K562 (cell line): ENCODE measurements around the gene SLC16A5. TPM values are rescaled to one million over a fixed set of nuclear protein-coding genes. Genes with fewer than 3 reads are reported as not detected.
A peak's percentile ranks its signal among the peaks of the same experiment; 100 is the strongest.

ENCODE experiments used
- ASH1L ChIP-seq: fragments of 450-650 bp; IDR thresholded peaks from 2 replicates; pipeline ENCODE4 v1.6.1; 2018; ENCODE audit warnings: borderline replicate concordance, mild to moderate bottlenecking, low read depth; ENCODE audit not compliant: partially characterized antibody
- BDP1 ChIP-seq: IDR thresholded peaks from 3 replicates; pipeline ENCODE4 v1.6.1; 2011; ENCODE audit not compliant: insufficient read length, insufficient read depth
- CHD1 ChIP-seq: fragments of 200-600 bp; sonication (generic); IDR thresholded peaks from one replicate; pipeline ENCODE4 v1.6.1; 2012; ENCODE audit warnings: mild to moderate bottlenecking, moderate library complexity, low read length, inconsistent platforms
- ETV1 ChIP-seq: fragments of 450-650 bp; conservative IDR thresholded peaks from 2 replicates; pipeline ENCODE4 v1.6.1; 2016; ENCODE audit warnings: missing genetic modification characterization, control low read depth, low read depth, missing compliant biosample characterization
- ETV5 ChIP-seq: sonication (generic); formaldehyde crosslinking; IDR thresholded peaks from 2 replicates; pipeline ENCODE4 v1.4.0; 2020; ENCODE audit warnings: low read depth, mild to moderate bottlenecking, missing genetic modification reagents
- EWSR1 ChIP-seq: fragments of 450-650 bp; IDR thresholded peaks from 2 replicates; pipeline ENCODE4 v1.6.1; 2018; ENCODE audit warnings: borderline replicate concordance, mild to moderate bottlenecking, low read depth, moderate library complexity; ENCODE audit not compliant: partially characterized antibody
- FIP1L1 ChIP-seq: fragments of 200-400 bp; formaldehyde crosslinking; IDR thresholded peaks from 2 replicates; pipeline ENCODE4 v1.6.1; 2018; ENCODE audit warnings: mild to moderate bottlenecking, low read depth, low read length; ENCODE audit not compliant: poor library complexity, severe bottlenecking
- HCFC1 ChIP-seq: IDR thresholded peaks from 2 replicates; pipeline ENCODE4 v1.6.1; 2012; ENCODE audit warnings: low read depth, low read length, improper control_type of control experiment
- HDAC1 ChIP-seq, 2 experiments: fragments of 450-650 bp; IDR thresholded peaks; 2 replicates each; pipeline ENCODE4 v1.6.1; 2016 to 2017; ENCODE audit warnings: inconsistent platforms in 1 of 2, mild to moderate bottlenecking in 1 of 2, moderate library complexity in 1 of 2
- KHSRP ChIP-seq: fragments of 450-650 bp; IDR thresholded peaks from 2 replicates; pipeline ENCODE4 v1.6.1; 2017
- MCM5 ChIP-seq: fragments of 450-650 bp; IDR thresholded peaks from 2 replicates; pipeline ENCODE4 v1.6.1; 2016; ENCODE audit warnings: low read depth
- MEF2A ChIP-seq: IDR thresholded peaks from 2 replicates; pipeline ENCODE4 v1.6.1; 2011; ENCODE audit warnings: low read depth, mild to moderate bottlenecking, low read length, moderate library complexity; ENCODE audit not compliant: control insufficient read depth
- NBN ChIP-seq: fragments of 450-650 bp; IDR thresholded peaks from 2 replicates; pipeline ENCODE4 v1.6.1; 2016; ENCODE audit warnings: low read depth, mild to moderate bottlenecking
- OTX1 ChIP-seq: fragments of 450-650 bp; formaldehyde crosslinking; IDR thresholded peaks from 2 replicates; pipeline ENCODE4 v1.4.0; 2022; ENCODE audit warnings: mild to moderate bottlenecking
- RBM39 ChIP-seq: fragments of 200-400 bp; formaldehyde crosslinking; optimal IDR thresholded peaks from 2 replicates; pipeline ENCODE3; 2018; ENCODE audit warnings: low read depth, low read length
- RCOR1 ChIP-seq, 2 experiments: IDR thresholded peaks; 2 replicates each; pipeline ENCODE4 v1.6.1; 2012; ENCODE audit warnings: low read depth in 2 of 2, low read length in 2 of 2, borderline replicate concordance in 1 of 2, improper control_type of control experiment in 1 of 2
- TEAD1 ChIP-seq, 2 experiments: fragments of 450-650 bp in 1 of 2; sonication (generic) in 1 of 2; formaldehyde crosslinking; IDR thresholded peaks; 2 replicates each; pipeline versions ENCODE4 v1.4.0 to v1.8.0; 2020 to 2022; ENCODE audit warnings: mild to moderate bottlenecking in 2 of 2, missing genetic modification reagents in 1 of 2
- TSC22D4 ChIP-seq: fragments of 450-650 bp; IDR thresholded peaks from 2 replicates; pipeline ENCODE4 v1.6.1; 2016; ENCODE audit warnings: missing genetic modification characterization, missing biosample characterization, control low read depth
- XRCC5 ChIP-seq: fragments of 200-400 bp; formaldehyde crosslinking; IDR thresholded peaks from 2 replicates; pipeline ENCODE4 v1.6.1; 2017; ENCODE audit warnings: low read depth, mild to moderate bottlenecking, low read length
- ZEB2 ChIP-seq: fragments of 450-650 bp; IDR thresholded peaks from 2 replicates; pipeline ENCODE4 v1.6.1; 2016
- ZNF668 ChIP-seq: fragments of 250-450 bp; sonication (Bioruptor Pico); IDR thresholded peaks from 2 replicates; pipeline ENCODE4 v1.8.0; 2022; ENCODE audit warnings: mild to moderate bottlenecking, inconsistent platforms
- ZNF764 ChIP-seq: fragments of 250-450 bp; sonication (Bioruptor Pico); IDR thresholded peaks from 2 replicates; pipeline ENCODE4 v1.4.0; 2020; ENCODE audit warnings: low read depth, mild to moderate bottlenecking, moderate library complexity
- polyA plus RNA-seq, 8 experiments: library from polyadenylated mRNA; depleted of rRNA in 4 of 8; stranded (reverse) in 5 of 8; unstranded in 3 of 8; fragments of >200 nt; fragmentation: Nextera tagmentation in 2 of 8; fragmentation: Illumina TruSeq in 1 of 8; extraction: Ambion mirVana in 2 of 8; extraction: Trizol in 1 of 8; gene quantifications; 2 replicates each; pipeline versions ENCODE4 v1.2.1 to v1.2.3, GENCODE V29; 2011 to 2014; ENCODE audit warnings: inconsistent platforms in 1 of 8, missing spikeins in 1 of 8
- total RNA-seq, 7 experiments: library from RNA; depleted of rRNA in 6 of 7; stranded (reverse); fragments of >200 nt in 6 of 7; fragmentation: Illumina TruSeq in 2 of 7; extraction: Trizol in 2 of 7; gene quantifications; 2 replicates each; pipeline versions ENCODE4 v1.2.1 to v1.2.3, GENCODE V29; 2011 to 2021; ENCODE audit warnings: low replicate concordance in 1 of 7
- TF ChIP-seq, protein P1 (sequence below): fragments of 250-450 bp; sonication (Bioruptor Pico); IDR thresholded peaks from 2 replicates; pipeline ENCODE4 v1.8.0; 2021; ENCODE audit warnings: mild to moderate bottlenecking, moderate library complexity
- TF ChIP-seq, protein P2 (sequence below): fragments of 250-450 bp; sonication (Bioruptor Pico); IDR thresholded peaks from 2 replicates; pipeline ENCODE4 v1.4.0; 2020
- TF ChIP-seq, protein P3 (sequence below): sonication (generic); formaldehyde crosslinking; IDR thresholded peaks from 2 replicates; pipeline ENCODE4 v1.4.0; 2020; ENCODE audit warnings: mild to moderate bottlenecking, missing genetic modification reagents

Gene SLC16A5
- total and polyA plus RNA-seq, 9 of the 15 experiments (the other 6 are each of a cell fraction or from before 2014, with no cell fraction given): 0.06 to 2.6 (median 0.91) TPM

DNA sequence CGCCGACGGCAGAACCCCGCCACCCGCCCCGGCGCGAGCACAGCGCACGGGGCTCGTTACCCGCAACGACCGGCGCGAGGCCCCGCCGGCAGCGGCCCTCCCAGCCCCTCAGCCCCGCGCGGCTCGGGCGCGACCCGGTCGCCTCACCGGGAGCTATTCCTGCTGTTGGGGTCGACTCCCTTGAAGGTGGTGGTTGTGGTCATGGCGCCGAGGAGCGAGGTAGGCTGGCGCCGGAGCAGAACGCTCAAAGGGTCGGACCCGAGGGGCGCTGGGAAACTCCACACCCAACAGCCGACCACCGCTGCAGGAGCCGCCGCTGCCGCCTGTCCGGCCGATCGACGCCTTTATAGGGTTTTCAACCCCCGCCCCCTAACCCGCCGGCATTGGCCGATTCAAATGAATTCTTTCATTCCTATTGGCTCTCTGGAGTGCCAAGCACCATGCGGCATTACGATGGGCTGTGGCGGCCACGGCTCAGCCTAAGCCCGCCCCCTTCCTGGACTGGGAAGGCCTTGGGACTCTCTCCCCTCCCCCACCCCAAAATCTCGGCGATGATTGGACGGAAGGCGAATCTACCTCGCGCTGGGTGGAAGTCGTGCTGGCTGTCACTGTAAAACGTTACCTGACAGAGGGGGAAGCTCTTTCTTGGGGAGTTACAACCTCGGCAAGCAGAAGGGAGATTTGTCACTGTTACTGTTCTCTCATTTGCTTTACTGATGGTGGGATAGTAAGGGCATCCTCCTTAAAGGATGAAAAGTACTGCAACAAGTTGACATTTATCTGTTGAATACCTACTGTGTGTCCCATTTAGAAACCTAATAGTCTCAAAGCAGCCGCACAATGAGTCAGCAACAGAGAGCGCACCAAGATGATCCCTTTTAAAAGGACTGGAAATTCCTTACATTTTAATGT is 66.7 kb downstream of the SLC16A5 start, which contains the start of gene JPT1 (continued):
- TF ChIP-seq, protein P1, sequence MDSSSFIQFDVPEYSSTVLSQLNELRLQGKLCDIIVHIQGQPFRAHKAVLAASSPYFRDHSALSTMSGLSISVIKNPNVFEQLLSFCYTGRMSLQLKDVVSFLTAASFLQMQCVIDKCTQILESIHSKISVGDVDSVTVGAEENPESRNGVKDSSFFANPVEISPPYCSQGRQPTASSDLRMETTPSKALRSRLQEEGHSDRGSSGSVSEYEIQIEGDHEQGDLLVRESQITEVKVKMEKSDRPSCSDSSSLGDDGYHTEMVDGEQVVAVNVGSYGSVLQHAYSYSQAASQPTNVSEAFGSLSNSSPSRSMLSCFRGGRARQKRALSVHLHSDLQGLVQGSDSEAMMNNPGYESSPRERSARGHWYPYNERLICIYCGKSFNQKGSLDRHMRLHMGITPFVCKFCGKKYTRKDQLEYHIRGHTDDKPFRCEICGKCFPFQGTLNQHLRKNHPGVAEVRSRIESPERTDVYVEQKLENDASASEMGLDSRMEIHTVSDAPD (CRISPR knock-in tag): no peak
- TF ChIP-seq HCFC1: peak; percentile 34; the same call in 1 of the 2 replicates
- TF ChIP-seq TEAD1 (CRISPR knock-in tag; IDR thresholded peaks at IDR 0.05): peak in 1 of 2 experiments; percentile 13; a peak in 1 of 4 replicates
- TF ChIP-seq, protein P2, sequence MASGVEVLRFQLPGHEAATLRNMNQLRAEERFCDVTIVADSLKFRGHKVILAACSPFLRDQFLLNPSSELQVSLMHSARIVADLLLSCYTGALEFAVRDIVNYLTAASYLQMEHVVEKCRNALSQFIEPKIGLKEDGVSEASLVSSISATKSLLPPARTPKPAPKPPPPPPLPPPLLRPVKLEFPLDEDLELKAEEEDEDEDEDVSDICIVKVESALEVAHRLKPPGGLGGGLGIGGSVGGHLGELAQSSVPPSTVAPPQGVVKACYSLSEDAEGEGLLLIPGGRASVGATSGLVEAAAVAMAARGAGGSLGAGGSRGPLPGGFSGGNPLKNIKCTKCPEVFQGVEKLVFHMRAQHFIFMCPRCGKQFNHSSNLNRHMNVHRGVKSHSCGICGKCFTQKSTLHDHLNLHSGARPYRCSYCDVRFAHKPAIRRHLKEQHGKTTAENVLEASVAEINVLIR (CRISPR knock-in tag): no peak
- peak; percentile 96 for TF ChIP-seq ASH1L
- TF ChIP-seq CHD1: peak; percentile 47
- TF ChIP-seq, protein P3, sequence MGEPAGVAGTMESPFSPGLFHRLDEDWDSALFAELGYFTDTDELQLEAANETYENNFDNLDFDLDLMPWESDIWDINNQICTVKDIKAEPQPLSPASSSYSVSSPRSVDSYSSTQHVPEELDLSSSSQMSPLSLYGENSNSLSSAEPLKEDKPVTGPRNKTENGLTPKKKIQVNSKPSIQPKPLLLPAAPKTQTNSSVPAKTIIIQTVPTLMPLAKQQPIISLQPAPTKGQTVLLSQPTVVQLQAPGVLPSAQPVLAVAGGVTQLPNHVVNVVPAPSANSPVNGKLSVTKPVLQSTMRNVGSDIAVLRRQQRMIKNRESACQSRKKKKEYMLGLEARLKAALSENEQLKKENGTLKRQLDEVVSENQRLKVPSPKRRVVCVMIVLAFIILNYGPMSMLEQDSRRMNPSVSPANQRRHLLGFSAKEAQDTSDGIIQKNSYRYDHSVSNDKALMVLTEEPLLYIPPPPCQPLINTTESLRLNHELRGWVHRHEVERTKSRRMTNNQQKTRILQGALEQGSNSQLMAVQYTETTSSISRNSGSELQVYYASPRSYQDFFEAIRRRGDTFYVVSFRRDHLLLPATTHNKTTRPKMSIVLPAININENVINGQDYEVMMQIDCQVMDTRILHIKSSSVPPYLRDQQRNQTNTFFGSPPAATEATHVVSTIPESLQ (CRISPR knock-in tag): no peak
- TF ChIP-seq ZEB2: peak; percentile 65
- TF ChIP-seq NBN: peak; percentile 76
- TF ChIP-seq ZNF668 (CRISPR knock-in tag): no peak
- no peak for TF ChIP-seq EWSR1
- TF ChIP-seq RCOR1 (IDR thresholded peaks at IDR 0.05; ENCODE audit: borderline replicate concordance in 1 of 2, low read depth in 2 of 2, low read length in 2 of 2): peak in 1 of 2 experiments; percentile 72; a peak in 2 of 4 replicates
- no peak for TF ChIP-seq MEF2A
- no peak for TF ChIP-seq BDP1
- 0 out of 2 replicates have a peak, but pooled peaks have one; percentile 51 for TF ChIP-seq ETV5 (CRISPR knock-in tag)
- TF ChIP-seq XRCC5: 0 out of 2 replicates have a peak, but pooled peaks have one; percentile 11
- no peak for TF ChIP-seq KHSRP
- TF ChIP-seq MCM5: no peak
- TF ChIP-seq ETV1 (tag): no peak
- TF ChIP-seq HDAC1 (IDR thresholded peaks at IDR 0.05): peak in 1 of 2 experiments; percentile 65; a peak in 2 of 4 replicates
- TF ChIP-seq RBM39: peak; percentile 87
- TF ChIP-seq ZNF764 (CRISPR knock-in tag): no peak
- TF ChIP-seq OTX1: no peak
- no peak for TF ChIP-seq TSC22D4 (tag)
- TF ChIP-seq FIP1L1: peak; percentile 83
